ENCODE results near the gene SYT2.

SYT2 gene

DNA sequence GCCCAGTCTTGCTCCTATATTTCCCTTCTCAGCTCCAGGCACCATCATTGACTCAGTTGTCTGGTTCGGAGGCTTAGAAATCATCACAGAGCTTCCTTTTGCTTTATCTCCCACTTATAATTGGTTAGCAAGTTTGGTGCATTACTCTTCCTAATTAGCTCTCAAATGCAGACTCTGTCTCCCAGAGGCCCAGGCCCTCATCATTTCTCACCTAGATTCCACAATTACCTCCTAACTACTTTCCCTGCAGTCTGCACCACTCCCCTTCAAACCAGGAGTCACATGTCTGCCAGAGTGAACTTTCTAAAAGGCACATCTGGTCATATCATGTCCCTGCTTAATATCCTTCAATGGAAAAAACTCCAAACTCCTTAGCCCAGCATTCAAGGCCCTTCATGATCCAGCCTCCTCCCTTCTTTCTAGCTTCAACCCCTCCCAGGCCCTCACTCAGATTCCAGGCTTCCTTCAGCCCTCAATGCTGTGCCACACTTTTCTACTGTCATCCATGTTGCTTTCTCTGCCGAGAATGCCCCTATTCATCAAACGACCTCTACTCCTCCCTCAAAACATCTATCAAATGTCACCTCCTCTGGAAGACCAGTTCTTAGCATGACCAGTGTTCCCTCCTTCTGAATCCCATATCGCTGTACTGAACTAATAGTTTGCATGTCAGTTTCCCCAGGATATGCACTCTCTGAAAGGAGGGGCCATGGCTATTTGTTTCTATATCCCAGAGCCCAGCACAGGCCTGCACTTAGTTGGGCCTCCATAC, 30.7 kb downstream of the SYT2 start:
- TF ChIP-seq, protein P1, sequence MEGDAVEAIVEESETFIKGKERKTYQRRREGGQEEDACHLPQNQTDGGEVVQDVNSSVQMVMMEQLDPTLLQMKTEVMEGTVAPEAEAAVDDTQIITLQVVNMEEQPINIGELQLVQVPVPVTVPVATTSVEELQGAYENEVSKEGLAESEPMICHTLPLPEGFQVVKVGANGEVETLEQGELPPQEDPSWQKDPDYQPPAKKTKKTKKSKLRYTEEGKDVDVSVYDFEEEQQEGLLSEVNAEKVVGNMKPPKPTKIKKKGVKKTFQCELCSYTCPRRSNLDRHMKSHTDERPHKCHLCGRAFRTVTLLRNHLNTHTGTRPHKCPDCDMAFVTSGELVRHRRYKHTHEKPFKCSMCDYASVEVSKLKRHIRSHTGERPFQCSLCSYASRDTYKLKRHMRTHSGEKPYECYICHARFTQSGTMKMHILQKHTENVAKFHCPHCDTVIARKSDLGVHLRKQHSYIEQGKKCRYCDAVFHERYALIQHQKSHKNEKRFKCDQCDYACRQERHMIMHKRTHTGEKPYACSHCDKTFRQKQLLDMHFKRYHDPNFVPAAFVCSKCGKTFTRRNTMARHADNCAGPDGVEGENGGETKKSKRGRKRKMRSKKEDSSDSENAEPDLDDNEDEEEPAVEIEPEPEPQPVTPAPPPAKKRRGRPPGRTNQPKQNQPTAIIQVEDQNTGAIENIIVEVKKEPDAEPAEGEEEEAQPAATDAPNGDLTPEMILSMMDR (IDR thresholded peaks at IDR 0.05; ENCODE audit: borderline replicate concordance, insufficient read depth, low read depth, low read length), result no peak

GRCh38 chr1:202677433-202677832, 32.8 kb downstream of the SYT2 start:
- H3K4me3 ChIP-seq (ENCODE audit: low read depth, low read length), result no peak overlapping the region
- TF ChIP-seq, protein P1 (IDR thresholded peaks at IDR 0.05; ENCODE audit: borderline replicate concordance, insufficient read depth, low read depth, low read length), result no peak

More for the DNA sequence above, 30.7 kb downstream of the SYT2 start:
- H3K4me3 ChIP-seq (ENCODE audit: low read depth, low read length), result no peak overlapping the region

DNA sequence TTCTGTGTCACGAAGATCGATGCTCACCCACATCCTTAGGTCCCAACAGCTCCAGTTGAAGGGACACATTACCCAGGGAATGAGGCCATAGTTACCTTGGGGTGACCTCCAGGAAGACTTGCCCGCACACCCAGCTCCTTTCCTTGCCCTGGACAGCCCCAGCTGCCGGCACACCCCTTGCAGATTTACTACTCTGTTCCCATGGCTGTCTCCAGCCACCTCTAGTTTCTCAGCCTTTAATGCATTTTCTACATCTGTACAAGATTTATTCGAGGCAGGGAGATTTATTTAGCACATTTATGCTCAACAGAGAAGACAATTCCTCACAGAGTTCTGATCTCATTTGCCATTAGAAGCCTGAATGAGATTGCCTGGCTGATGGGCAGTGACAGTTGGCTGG, 36.7 kb downstream of the SYT2 start:
- no peak overlapping the region for H3K4me3 ChIP-seq (ENCODE audit: low read depth, low read length)
- TF ChIP-seq, protein P1 (IDR thresholded peaks at IDR 0.05; ENCODE audit: borderline replicate concordance, insufficient read depth, low read depth, low read length), result no peak

- TF ChIP-seq, protein P1 (IDR thresholded peaks at IDR 0.05; ENCODE audit: borderline replicate concordance, insufficient read depth, low read depth, low read length), result no peak
- H3K4me3 ChIP-seq (ENCODE audit: low read depth, low read length), result no peak overlapping the region
These were observed 38.9 kb downstream of the SYT2 start for GRCh38 chr1:202671399-202671798.

GRCh38 chr1:202665417-202665816, 44.8 kb downstream of the SYT2 start:
- TF ChIP-seq, protein P1 (IDR thresholded peaks at IDR 0.05; ENCODE audit: borderline replicate concordance, insufficient read depth, low read depth, low read length), result no peak
- H3K4me3 ChIP-seq (ENCODE audit: low read depth, low read length), result no peak overlapping the region

GRCh38 chr1:202664083-202664482, 46.2 kb downstream of the SYT2 start:
- TF ChIP-seq, protein P1 (IDR thresholded peaks at IDR 0.05; ENCODE audit: borderline replicate concordance, insufficient read depth, low read depth, low read length), result no peak
- H3K4me3 ChIP-seq (ENCODE audit: low read depth, low read length), result no peak overlapping the region

GRCh38 chr1:202663131-202663530, 47.1 kb downstream of the SYT2 start:
- TF ChIP-seq, protein P1 (IDR thresholded peaks at IDR 0.05; ENCODE audit: borderline replicate concordance, insufficient read depth, low read depth, low read length), result no peak

More at GRCh38 chr1:202663131-202663530, 47.1 kb downstream of the SYT2 start:
- H3K4me3 ChIP-seq (ENCODE audit: low read depth, low read length), result no peak overlapping the region

Measured in GM12875 (cell line).